NCI-H1105 (cell line): ENCODE results near the gene RPH3AL.
"Not testable (repeated sequence)": the region's sequence is repeated elsewhere in the genome, so short reads cannot be mapped to it uniquely, and the experiment has no call there.

Experiments used
- DNase-seq: peaks from one replicate; lab custom pipeline; 2025; lab: John Stamatoyannopoulos, UW

Gene RPH3AL

DNA sequence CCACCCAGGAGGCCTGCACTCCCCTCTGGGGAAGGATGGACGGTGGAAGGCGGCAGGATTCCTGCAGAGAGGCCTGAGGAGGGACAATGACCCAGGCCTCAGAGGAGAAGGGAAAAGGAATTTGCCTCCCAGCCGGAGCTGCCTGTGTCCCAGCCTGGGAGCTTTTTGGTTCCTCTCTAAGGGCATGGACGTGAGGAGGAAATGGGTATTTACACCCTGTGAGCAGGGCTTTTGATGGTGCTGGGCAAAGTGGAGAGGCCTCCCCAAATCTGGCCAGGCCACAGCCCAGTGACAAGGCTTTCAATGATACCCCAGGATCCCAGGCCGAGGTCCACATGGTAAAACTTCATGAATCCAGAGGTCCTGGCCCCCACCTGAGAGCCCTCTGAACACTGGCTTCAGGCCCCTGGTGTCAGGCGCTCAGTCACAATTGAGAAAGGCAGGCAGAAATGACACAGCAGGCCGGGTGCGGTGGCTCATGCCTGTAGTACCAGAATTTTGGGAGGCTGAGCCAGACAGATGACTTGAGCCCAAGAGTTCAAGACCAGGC is 115.1 kb downstream of the RPH3AL start:
- DNase-seq: no peak

- no peak for DNase-seq
Measured at GRCh38 chr17:236641-237405, 115.8 kb downstream of the RPH3AL start.

- no peak for DNase-seq
Measured at GRCh38 chr17:235831-236640, 116.6 kb downstream of the RPH3AL start.

DNA sequence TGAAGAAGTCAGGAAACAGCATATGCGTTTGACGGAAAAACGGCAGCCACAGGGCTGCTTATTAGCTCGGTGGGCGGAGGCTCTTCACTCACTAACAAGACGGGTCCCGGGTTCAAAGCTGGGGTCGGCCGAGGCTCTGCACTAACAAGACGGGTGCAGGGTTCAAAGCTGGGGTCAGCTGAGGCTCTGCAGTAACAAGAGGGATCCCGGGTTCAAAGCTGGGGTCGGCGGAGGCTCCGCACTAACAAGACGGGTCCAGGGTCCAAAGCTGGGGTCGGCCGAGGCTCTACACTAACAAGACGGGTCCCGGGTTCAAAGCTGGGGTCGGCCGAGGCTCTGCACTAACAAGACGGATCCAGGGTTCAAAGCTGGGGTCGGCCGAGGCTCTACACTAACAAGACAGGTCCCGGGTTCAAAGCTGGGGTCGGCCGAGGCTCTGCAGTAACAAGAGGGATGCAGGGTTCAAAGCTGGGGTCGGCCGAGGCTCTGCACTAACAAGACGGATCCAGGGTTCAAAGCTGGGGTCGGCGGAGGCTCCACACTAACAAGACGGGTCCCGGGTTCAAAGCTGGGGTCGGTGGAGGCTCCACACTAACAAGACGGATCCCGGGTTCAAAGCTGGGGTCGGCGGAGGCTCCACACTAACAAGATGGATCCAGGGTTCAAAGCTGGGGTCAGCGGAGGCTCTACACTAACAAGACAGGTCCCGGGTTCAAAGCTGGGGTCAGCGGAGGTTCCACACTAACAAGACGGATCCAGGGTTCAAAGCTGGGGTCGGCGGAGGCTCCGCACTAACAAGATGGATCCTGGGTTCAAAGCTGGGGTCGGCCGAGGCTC is 117.4 kb downstream of the RPH3AL start:
- not testable (repeated sequence) for DNase-seq

DNA sequence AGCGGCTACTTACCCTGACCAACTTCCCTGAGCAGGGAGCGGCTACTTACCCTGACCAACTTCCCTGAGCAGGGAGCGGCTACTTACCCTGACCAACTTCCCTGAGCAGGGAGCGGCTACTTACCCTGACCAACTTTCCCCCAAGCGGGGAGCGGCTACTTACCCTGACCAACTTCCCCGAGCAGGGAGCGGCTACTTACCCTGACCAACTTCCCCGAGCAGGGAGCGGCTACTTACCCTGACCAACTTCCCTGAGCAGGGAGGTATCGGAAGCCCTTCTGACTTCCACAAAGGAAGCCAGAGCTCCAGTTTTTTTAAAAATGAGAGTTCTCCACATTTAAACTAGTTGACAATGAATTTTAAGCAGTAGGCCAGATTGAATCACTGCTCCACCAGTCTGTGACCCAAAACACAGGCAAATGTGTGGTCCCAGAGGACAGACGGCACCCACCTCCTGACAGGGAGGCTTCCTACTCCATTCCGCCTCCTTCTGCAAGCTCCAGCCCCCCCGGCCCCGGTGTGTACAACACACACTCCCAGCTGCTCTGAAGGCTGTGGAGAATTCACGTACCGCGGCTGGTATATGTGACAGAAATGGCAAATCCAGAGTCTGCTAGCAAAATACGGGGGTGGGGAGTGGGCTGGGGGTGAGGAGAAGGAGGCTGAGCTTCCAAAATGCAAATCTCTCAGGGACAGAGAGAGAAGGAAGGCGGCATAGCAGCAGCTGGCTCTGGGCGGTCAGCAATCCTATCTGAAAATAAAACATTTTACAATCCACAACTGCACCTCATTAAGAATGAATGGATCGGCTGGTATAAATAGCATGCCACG is 118.2 kb downstream of the RPH3AL start:
- not testable (repeated sequence) for DNase-seq

DNA sequence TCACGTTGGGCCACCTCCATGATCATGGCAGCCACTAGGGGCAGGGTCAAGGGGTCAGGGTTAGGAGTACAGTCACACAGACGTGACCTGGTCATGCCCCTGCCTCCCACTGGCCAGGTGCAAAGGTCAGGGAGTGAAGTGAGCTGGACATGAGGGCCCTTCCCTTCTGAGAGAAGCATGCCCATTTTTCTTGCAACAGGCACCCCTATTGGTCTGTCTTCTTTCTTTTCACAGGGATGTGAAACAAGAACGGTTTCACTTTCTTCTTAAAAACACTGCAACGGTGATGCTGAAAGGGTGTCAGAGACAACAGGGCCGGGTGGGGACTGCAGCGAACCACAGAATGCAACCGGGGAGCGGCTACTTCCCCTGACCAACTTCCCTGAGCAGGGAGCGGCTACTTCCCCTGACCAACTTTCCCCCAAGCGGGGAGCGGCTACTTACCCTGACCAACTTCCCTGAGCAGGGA is 119.1 kb downstream of the RPH3AL start:
- no peak for DNase-seq

- no peak for DNase-seq
Measured at GRCh38 chr17:231966-232807, 120.4 kb downstream of the RPH3AL start.

- DNase-seq: no peak
Measured at GRCh38 chr17:231191-231965, 121.2 kb downstream of the RPH3AL start.

GRCh38 chr17:230395-230770 is 122.2 kb downstream of the RPH3AL start:
- DNase-seq: no peak

- DNase-seq: no peak
Measured at GRCh38 chr17:229709-230394, 122.8 kb downstream of the RPH3AL start.

DNA sequence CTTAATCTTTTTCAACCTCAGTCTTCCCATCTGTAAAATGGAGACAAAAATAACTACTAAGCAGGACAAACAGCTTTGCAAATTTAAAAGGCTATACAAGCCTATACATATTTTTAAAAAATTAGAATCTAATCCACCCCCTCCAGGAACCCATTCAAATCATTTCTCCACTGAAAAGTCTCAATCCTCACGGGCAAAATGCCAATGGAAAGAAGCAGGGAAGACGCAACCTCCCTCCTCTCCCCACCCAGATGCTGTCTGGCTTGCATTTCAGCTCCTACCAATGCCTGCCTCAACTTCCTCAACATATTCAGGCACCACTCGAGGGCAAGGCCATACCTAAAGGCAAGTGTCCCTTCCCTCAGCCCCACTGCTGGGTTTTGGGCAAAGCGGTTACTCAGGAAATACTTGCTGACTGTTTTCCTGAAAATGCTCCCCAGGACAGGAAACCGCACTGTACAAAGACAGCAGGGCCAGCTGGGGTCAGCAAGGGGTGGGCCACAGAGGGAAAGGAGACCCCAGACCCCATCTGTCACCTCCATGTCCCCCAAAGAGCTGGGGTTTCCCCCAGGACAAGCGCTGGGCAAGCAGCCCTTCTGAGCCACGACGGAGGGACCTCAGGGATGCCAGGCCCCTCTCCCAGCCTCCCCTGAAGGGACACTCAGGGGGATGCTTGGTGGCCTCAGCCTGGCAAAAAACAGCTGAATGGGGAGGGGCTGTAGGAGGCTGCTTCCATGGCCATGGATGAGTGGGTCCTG is 123.5 kb downstream of the RPH3AL start:
- no peak for DNase-seq

DNA sequence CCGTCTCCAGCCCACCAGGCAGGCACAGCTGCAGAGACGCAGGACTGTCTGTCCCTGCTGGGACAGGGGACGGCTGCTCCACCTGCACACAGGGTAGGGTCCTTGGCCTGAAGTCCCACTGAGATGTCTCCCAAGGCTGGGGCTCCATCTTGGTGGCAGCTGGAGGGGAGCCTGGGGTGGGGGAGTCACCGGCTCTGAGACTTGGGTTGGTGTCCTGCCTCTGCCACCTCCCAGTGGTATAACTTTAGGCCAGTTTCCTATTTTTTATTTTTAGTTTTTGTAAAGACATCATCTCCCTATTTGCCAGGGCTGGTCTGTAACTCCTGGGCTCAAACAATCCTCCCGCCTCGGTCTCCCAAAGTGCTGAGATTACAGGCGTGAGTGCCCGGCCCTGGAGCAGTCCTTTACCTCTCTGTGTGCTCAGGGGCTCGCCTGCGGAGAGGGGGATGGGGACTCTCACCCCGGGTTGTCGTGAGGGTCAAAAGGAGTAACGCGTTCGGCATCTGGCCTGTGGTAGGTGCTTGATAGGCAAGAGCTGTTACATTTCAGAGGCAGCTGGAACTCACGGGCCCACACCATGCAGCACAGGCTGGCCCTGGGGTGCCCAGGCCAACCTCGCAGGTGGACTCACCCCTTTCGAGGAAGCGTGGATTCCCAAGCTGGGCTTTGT is 124.5 kb downstream of the RPH3AL start:
- DNase-seq: no peak

- no peak for DNase-seq
Measured at GRCh38 chr17:227078-227945, 125.3 kb downstream of the RPH3AL start.

DNA sequence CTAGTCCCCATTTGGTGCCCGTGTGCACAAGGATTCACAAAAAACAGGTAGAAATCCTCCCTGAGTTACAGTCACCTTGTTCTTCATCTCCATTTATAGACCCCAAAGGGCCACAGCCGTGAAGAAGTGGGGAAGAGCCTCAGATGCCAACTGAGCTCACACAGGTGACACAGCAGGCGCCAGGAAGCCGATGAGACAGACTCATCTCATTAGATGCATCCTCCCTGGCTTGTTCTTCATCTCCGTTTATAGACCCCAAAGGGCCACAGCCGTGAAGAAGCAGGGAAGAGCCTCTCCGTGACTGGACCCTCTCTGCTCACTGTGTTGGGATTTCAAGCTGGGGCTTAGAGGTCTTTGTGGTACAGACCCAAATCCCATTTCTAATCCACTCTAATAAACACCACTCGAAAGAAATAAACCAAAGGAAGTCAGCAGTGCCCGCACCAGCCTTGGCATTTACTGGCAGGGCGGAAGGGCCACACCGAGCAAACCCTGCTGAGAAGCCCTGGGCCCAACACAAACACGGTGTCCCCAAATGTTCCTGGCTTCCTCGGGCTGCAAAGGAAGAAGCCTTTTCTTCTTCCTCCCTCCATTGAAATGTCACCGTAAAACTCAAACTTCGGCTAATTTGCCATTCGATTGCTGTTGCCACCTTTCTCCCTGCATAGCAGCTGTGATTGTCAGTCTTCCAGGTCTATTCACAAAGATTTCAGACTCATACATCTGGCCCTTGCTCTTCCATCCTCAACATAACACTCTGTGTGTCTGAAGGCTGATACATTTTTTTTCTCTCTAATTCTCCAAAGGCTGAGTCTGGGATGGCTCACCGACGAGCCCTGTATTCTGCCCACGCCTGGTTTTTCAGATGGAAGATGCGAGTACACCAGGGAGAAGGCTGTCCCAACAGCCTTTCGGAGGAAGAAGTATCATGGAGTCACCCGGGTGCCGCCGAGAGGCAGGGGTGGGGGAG is 126.2 kb downstream of the RPH3AL start:
- DNase-seq: no peak

GRCh38 chr17:225551-225950 is 127.1 kb downstream of the RPH3AL start:
- no peak for DNase-seq
